ENCODE data around the gene G2E3.
"Not testable (repeated sequence)": the region's sequence is repeated elsewhere in the genome, so short reads cannot be mapped to it uniquely, and the experiment has no call there.

G2E3 gene

GRCh38 chr14:30638926-30639325 lies 80.0 kb downstream of the G2E3 start:
- TF ChIP-seq CTCF (conservative IDR thresholded peaks at IDR 0.05; ENCODE audit: low read length): no peak
- no peak overlapping the region for H3K4me3 ChIP-seq (ENCODE audit: low read length)
- DNase-seq (ENCODE audit: low read depth): peak; percentile 52

GRCh38 chr14:30641207-30641606 lies 82.2 kb downstream of the G2E3 start:
- no peak overlapping the region for H3K4me3 ChIP-seq (ENCODE audit: low read length)
- TF ChIP-seq CTCF (conservative IDR thresholded peaks at IDR 0.05; ENCODE audit: low read length): no peak
- no peak for DNase-seq (ENCODE audit: low read depth)

GRCh38 chr14:30644462-30644861 lies 85.5 kb downstream of the G2E3 start:
- not testable (repeated sequence) for DNase-seq (ENCODE audit: low read depth); H3K4me3 ChIP-seq (ENCODE audit: low read length)

- no peak overlapping the region for H3K4me3 ChIP-seq (ENCODE audit: low read length)
- DNase-seq (ENCODE audit: low read depth): no peak
- TF ChIP-seq CTCF (conservative IDR thresholded peaks at IDR 0.05; ENCODE audit: low read length): no peak
Measured at GRCh38 chr14:30645600-30645999, 86.6 kb downstream of the G2E3 start.

- no peak for DNase-seq (ENCODE audit: low read depth)
- H3K4me3 ChIP-seq (ENCODE audit: low read length): no peak overlapping the region
- no peak for TF ChIP-seq CTCF (conservative IDR thresholded peaks at IDR 0.05; ENCODE audit: low read length)
Measured at GRCh38 chr14:30648471-30648870, 89.5 kb downstream of the G2E3 start.

GRCh38 chr14:30651937-30652336 lies 93.0 kb downstream of the G2E3 start:
- no peak for TF ChIP-seq CTCF (conservative IDR thresholded peaks at IDR 0.05; ENCODE audit: low read length)
- no peak overlapping the region for H3K4me3 ChIP-seq (ENCODE audit: low read length)
- no peak for DNase-seq (ENCODE audit: low read depth)

- no peak for TF ChIP-seq CTCF (conservative IDR thresholded peaks at IDR 0.05; ENCODE audit: low read length)
- H3K4me3 ChIP-seq (ENCODE audit: low read length): no peak overlapping the region
- DNase-seq (ENCODE audit: low read depth): no peak
Measured at GRCh38 chr14:30655124-30655523, 96.2 kb downstream of the G2E3 start.

GRCh38 chr14:30655658-30656057 lies 96.7 kb downstream of the G2E3 start:
- TF ChIP-seq CTCF (conservative IDR thresholded peaks at IDR 0.05; ENCODE audit: low read length): no peak
- H3K4me3 ChIP-seq (ENCODE audit: low read length): no peak overlapping the region
- DNase-seq (ENCODE audit: low read depth): no peak

Data from AG10803 (cell line).